Measurements from ENCODE around the gene CUX1.

The CUX1 gene

DNA sequence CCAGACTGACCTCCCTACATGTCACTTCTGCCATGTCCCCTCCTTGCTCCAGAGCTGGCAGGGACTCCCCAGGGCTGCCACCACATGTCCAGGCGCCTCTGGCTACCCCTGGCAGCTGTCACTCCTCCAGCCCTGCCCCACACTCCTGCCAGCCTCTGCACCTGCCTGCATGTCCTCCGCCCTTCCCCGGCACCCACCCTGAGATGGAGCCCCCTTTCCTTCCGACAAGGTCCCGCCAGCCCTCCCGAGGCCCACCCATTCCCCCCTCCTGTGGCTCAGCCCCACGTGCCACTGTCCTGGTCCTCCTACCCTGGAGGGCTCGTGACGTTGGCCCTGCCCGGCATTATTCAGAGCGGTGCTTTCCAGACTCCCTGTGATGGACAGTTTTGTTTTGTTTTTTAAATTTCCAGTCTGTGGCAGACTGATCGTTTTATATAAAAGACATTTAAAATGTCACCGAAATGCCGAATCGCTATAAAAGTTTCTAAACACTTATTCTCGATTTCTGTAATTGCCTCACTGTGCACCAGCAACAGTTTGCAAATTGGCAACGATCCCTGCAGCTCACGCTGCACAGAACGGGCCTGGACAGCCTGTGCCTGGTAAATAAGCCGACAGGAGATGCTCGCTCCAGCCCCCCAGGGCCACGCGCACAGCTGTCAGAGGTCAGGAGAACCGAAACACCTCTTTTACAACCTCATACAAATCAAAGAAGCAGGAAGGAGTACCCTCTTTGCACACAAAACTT lies 358.2 kb downstream of the CUX1 start:
- H3K36me3 ChIP-seq (ENCODE audit: control insufficient read depth in 2 of 2, insufficient read depth in 1 of 2, low read length in 2 of 2) = peaks cover 0 to 14% of the 10 kb centered on the region in 2 experiments; a peak in 2 of 3 replicates
- ChIA-PET POLR2A (no interaction called here), CTCF (no interaction called here)
- TF ChIP-seq ZNF394 (tag by site-specific recombination; IDR thresholded peaks at IDR 0.05; ENCODE audit: borderline replicate concordance) (no peak), ZNF366 (tag by site-specific recombination; conservative IDR thresholded peaks at IDR 0.05) (no peak), ZNF701 (tag by site-specific recombination; IDR thresholded peaks at IDR 0.05) (no peak), ZNF433 (tag by site-specific recombination; IDR thresholded peaks at IDR 0.05; ENCODE audit: low read depth) (no peak), ZBTB1 (tag by site-specific recombination; IDR thresholded peaks at IDR 0.05) (no peak), FEZF1 (tag by site-specific recombination; IDR thresholded peaks at IDR 0.05) (no peak), ZNF76 (tag by site-specific recombination; IDR thresholded peaks at IDR 0.05; ENCODE audit: borderline replicate concordance, low read depth) (no peak)
- no peak overlapping the region for H3K27ac ChIP-seq (ENCODE audit: extremely low read depth, low read depth, low read length)
- no peak overlapping the region for H3K4me3 ChIP-seq (ENCODE audit: low read depth, low read length)
- no peaks in the 10 kb centered on the region for H3K9me3 ChIP-seq (ENCODE audit: control insufficient read depth, insufficient read depth, low read depth, low read length)
- no peaks in the 10 kb centered on the region for H3K4me1 ChIP-seq (ENCODE audit: control insufficient read depth, insufficient read depth, low read length)

DNA sequence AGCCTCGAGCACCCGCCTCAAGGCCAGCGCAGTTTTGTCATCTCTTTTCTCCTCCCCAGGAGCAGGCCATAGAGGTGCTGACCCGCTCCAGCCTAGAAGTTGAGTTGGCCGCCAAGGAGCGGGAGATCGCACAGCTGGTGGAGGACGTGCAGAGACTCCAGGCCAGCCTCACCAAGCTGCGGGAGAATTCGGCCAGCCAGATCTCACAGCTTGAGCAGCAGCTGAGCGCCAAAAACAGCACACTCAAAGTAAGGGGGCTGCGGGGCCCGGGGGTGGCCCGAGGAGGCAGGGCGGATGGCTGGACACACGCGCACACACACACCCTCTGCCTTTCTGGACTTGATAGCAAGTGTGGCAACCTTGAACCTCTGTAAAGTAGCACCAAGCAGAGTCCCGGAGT lies 361.0 kb downstream of the CUX1 start:
- ChIA-PET POLR2A (no interaction called here), CTCF (no interaction called here)
- peaks cover 5 to 20% of the 10 kb centered on the region in 2 experiments for H3K36me3 ChIP-seq (ENCODE audit: control insufficient read depth in 2 of 2, insufficient read depth in 1 of 2, low read length in 2 of 2)
- no peaks in the 10 kb centered on the region for H3K4me1 ChIP-seq (ENCODE audit: control insufficient read depth, insufficient read depth, low read length)
- no peaks in the 10 kb centered on the region for H3K9me3 ChIP-seq (ENCODE audit: control insufficient read depth, insufficient read depth, low read depth, low read length)
- H3K27ac ChIP-seq (ENCODE audit: extremely low read depth, low read depth, low read length) = no peak overlapping the region
- no peak overlapping the region for H3K4me3 ChIP-seq (ENCODE audit: low read depth, low read length)
- TF ChIP-seq, protein P1, sequence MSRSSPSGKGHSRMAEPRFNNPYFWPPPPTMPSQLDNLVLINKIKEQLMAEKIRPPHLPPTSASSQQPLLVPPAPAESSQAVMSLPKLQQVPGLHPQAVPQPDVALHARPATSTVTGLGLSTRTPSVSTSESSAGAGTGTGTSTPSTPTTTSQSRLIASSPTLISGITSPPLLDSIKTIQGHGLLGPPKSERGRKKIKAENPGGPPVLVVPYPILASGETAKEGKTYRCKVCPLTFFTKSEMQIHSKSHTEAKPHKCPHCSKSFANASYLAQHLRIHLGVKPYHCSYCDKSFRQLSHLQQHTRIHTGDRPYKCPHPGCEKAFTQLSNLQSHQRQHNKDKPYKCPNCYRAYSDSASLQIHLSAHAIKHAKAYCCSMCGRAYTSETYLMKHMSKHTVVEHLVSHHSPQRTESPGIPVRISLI (tag by site-specific recombination; IDR thresholded peaks at IDR 0.05) = no peak
- TF ChIP-seq ZNF791 (tag by site-specific recombination; IDR thresholded peaks at IDR 0.05) (no peak), ZFP3 (tag by site-specific recombination; IDR thresholded peaks at IDR 0.05; ENCODE audit: low read depth) (no peak), ZNF10 (tag by site-specific recombination; IDR thresholded peaks at IDR 0.05) (no peak), ZNF521 (tag by site-specific recombination; IDR thresholded peaks at IDR 0.05) (no peak), GLI4 (tag by site-specific recombination; IDR thresholded peaks at IDR 0.05) (no peak), ZNF354C (tag by site-specific recombination; IDR thresholded peaks at IDR 0.05; ENCODE audit: borderline replicate concordance, low read depth) (no peak), ZFP37 (tag by site-specific recombination; IDR thresholded peaks at IDR 0.05) (no peak), ZBTB48 (tag by site-specific recombination; IDR thresholded peaks at IDR 0.05) (no peak), ZNF202 (tag by site-specific recombination; IDR thresholded peaks at IDR 0.05; ENCODE audit: borderline replicate concordance) (no peak), ZNF404 (tag by site-specific recombination; IDR thresholded peaks at IDR 0.05) (no peak), ZNF248 (tag by site-specific recombination; IDR thresholded peaks at IDR 0.05) (no peak)
- TF ChIP-seq, protein P2, sequence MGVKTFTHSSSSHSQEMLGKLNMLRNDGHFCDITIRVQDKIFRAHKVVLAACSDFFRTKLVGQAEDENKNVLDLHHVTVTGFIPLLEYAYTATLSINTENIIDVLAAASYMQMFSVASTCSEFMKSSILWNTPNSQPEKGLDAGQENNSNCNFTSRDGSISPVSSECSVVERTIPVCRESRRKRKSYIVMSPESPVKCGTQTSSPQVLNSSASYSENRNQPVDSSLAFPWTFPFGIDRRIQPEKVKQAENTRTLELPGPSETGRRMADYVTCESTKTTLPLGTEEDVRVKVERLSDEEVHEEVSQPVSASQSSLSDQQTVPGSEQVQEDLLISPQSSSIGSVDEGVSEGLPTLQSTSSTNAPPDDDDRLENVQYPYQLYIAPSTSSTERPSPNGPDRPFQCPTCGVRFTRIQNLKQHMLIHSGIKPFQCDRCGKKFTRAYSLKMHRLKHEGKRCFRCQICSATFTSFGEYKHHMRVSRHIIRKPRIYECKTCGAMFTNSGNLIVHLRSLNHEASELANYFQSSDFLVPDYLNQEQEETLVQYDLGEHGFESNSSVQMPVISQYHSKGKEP (tag by site-specific recombination; IDR thresholded peaks at IDR 0.05) = no peak
- TF ChIP-seq, protein P3, sequence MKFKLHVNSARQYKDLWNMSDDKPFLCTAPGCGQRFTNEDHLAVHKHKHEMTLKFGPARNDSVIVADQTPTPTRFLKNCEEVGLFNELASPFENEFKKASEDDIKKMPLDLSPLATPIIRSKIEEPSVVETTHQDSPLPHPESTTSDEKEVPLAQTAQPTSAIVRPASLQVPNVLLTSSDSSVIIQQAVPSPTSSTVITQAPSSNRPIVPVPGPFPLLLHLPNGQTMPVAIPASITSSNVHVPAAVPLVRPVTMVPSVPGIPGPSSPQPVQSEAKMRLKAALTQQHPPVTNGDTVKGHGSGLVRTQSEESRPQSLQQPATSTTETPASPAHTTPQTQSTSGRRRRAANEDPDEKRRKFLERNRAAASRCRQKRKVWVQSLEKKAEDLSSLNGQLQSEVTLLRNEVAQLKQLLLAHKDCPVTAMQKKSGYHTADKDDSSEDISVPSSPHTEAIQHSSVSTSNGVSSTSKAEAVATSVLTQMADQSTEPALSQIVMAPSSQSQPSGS (tag by site-specific recombination; IDR thresholded peaks at IDR 0.05; ENCODE audit: low read depth) = no peak
